ENCODE measurements around the gene CDH13.

Gene CDH13

GRCh38 chr16:82699711-82700495, 73.1 kb downstream of the CDH13 start:
- no peak for DNase-seq

- no peak for DNase-seq
Measured at GRCh38 chr16:82700541-82701235, 73.9 kb downstream of the CDH13 start.

- no peak for DNase-seq
Measured at GRCh38 chr16:82701442-82701955, 74.7 kb downstream of the CDH13 start.

- no peak for DNase-seq
Measured at GRCh38 chr16:82703161-82703560, 76.4 kb downstream of the CDH13 start.

- DNase-seq = no peak
Measured at GRCh38 chr16:82703871-82704768, 77.4 kb downstream of the CDH13 start.

- DNase-seq = no peak
Measured at GRCh38 chr16:82709987-82710386, 83.2 kb downstream of the CDH13 start.

GRCh38 chr16:82713778-82714177, 87.0 kb downstream of the CDH13 start:
- no peak for DNase-seq

- no peak for DNase-seq
Measured at GRCh38 chr16:82715160-82715559, 88.4 kb downstream of the CDH13 start.

GRCh38 chr16:82715833-82716232, 89.1 kb downstream of the CDH13 start:
- DNase-seq = no peak

- no peak for DNase-seq
Measured at GRCh38 chr16:82716361-82716855, 89.6 kb downstream of the CDH13 start.

GRCh38 chr16:82720414-82720813, 93.6 kb downstream of the CDH13 start:
- DNase-seq = no peak

- DNase-seq = no peak
Measured at GRCh38 chr16:82726306-82726705, 99.5 kb downstream of the CDH13 start.

GRCh38 chr16:82728901-82729300, 102.1 kb downstream of the CDH13 start:
- no peak for DNase-seq

GRCh38 chr16:82730901-82731300, 104.1 kb downstream of the CDH13 start:
- DNase-seq = no peak

GRCh38 chr16:82732461-82732860, 105.7 kb downstream of the CDH13 start:
- no peak for DNase-seq

- DNase-seq = no peak
Measured at GRCh38 chr16:82735186-82735585, 108.4 kb downstream of the CDH13 start.

- no peak for DNase-seq
Measured at GRCh38 chr16:82735673-82736091, 108.9 kb downstream of the CDH13 start.

- DNase-seq = no peak
Measured at GRCh38 chr16:82736224-82736623, 109.5 kb downstream of the CDH13 start.

GRCh38 chr16:82738699-82739098, 111.9 kb downstream of the CDH13 start:
- no peak for DNase-seq

- no peak for DNase-seq
Measured at GRCh38 chr16:82741073-82741615, 114.4 kb downstream of the CDH13 start.

- DNase-seq = no peak
Measured at GRCh38 chr16:82744958-82745357, 118.2 kb downstream of the CDH13 start.

GRCh38 chr16:82748026-82748425, 121.3 kb downstream of the CDH13 start:
- no peak for DNase-seq

- DNase-seq = no peak
Measured at GRCh38 chr16:82750068-82750467, 123.3 kb downstream of the CDH13 start.

All from NK-92 treated with Interleukin-12 subunit alpha and Interleukin-12 subunit beta, amount 100 ng/mL, for 24 hours (cell line).